ENCODE data around the gene BAZ2A.

BAZ2A gene

DNA sequence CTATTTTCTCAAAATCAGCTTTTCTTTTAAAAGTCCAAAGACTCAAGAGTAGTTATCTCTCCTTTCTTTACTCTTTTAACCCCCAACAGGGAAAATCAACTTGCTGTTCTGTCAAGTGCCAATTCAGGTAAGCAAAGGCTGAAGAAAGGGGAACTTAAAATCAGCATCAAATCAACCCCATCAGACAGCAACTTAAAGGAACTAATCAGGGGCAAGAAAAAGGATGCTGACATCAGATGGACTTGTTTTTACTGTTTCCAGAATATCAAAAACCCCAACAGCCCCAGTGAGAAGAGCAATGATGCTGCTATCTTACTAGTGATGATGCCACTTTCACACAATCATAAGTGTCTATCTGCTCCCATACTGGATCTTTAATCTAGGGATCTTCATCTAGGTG is 3.4 kb downstream of the BAZ2A start:
- no peak overlapping the region for H3K27ac ChIP-seq (ENCODE audit: insufficient read depth, low read depth, low read length, poor library complexity, severe bottlenecking)
- H3K36me3 ChIP-seq (ENCODE audit: control insufficient read depth, insufficient read depth, low read length) = no peaks in the 10 kb centered on the region

DNA sequence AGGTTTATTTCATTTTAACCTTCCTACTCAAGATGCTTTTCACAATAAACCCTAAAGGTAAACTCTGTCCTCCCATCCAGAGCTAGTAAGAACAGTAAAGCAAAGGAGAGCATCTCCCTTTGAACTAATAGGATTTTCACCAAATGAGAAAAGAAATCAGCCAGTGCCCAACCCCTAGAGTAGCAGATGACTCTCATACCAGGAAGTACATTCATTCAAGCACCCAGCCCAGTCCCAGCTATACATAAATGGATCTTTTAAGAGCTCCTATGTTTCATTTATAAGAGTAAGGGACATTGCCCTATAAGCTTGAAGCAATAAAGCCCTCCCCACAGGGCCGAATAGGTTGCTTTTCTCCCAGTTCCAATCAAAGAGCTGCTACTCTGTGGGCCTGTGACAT is 7.6 kb downstream of the BAZ2A start:
- Histone ChIP-seq H3K36me3 (ENCODE audit: control insufficient read depth, insufficient read depth, low read length) (no peaks in the 10 kb centered on the region), H3K9me3 (ENCODE audit: control insufficient read depth, low read length) (no peaks in the 10 kb centered on the region), H3K27ac (ENCODE audit: insufficient read depth, low read depth, low read length, poor library complexity, severe bottlenecking) (no peak overlapping the region), H3K4me1 (ENCODE audit: control insufficient read depth, insufficient read depth, low read length) (no peaks in the 10 kb centered on the region), H3K4me3 (ENCODE audit: insufficient read depth, low read depth, low read length) (no peak overlapping the region), H3K27me3 (ENCODE audit: control insufficient read depth, insufficient read depth, low read length, poor library complexity, severe bottlenecking) (no peaks in the 10 kb centered on the region)
- 86 to 97% methylated on average over 1 of the region's 1 CpG for WGBS, 2 experiments

More for the DNA sequence above, 3.4 kb downstream of the BAZ2A start:
- H3K4me3 ChIP-seq (ENCODE audit: insufficient read depth, low read depth, low read length) = no peak overlapping the region
- peaks cover 15% of the 10 kb centered on the region for H3K4me1 ChIP-seq (ENCODE audit: control insufficient read depth, insufficient read depth, low read length)
- H3K27me3 ChIP-seq (ENCODE audit: control insufficient read depth, insufficient read depth, low read length, poor library complexity, severe bottlenecking) = no peaks in the 10 kb centered on the region
- no peaks in the 10 kb centered on the region for H3K9me3 ChIP-seq (ENCODE audit: control insufficient read depth, low read length)

DNA sequence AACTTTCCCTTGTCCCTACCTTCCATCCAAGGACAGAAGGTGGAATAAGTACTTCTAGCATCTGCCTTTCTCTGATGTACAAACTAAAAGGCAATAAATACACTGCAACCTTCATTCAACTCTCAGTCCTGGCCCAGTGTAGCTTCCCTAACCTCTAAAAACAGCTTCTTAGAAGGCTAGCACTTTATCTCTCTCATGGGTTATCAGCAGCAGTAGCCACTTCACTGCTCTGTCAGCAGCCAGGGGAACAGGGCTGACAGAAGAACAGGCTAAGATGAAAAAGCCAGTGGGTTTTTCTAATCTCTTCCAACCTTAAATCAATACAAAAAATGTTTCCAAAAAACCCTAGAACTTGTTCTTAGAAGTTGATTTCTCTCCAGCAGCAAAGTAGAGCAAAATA is 13.2 kb downstream of the BAZ2A start:
- Histone ChIP-seq H3K9me3 (ENCODE audit: control insufficient read depth, low read length) (no peaks in the 10 kb centered on the region), H3K4me3 (ENCODE audit: insufficient read depth, low read depth, low read length) (no peak overlapping the region), H3K27ac (ENCODE audit: insufficient read depth, low read depth, low read length, poor library complexity, severe bottlenecking) (no peak overlapping the region), H3K27me3 (ENCODE audit: control insufficient read depth, insufficient read depth, low read length, poor library complexity, severe bottlenecking) (no peaks in the 10 kb centered on the region), H3K36me3 (ENCODE audit: control insufficient read depth, insufficient read depth, low read length) (peaks cover 42% of the 10 kb centered on the region), H3K4me1 (ENCODE audit: control insufficient read depth, insufficient read depth, low read length) (no peaks in the 10 kb centered on the region)

DNA sequence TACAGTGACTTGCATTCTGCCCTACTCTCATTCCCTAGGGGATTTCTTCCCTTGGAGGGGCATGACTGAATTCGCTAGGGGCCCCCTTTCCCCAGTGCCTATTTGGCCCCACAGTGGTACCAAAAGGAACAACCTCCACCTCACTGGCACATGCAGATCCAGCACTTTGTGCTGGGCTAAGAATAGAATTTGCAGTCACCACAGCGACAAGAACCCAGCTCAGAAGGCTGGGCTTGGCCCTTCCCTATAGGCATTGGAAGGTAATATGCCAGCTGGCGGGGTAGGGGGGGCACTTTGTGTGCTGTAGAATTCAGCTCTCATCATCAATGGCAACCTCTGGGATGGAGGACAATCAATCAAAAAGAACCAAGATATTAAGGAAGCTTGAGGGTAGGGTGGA is 13.9 kb downstream of the BAZ2A start:
- Histone ChIP-seq H3K4me1 (ENCODE audit: control insufficient read depth, insufficient read depth, low read length) (no peaks in the 10 kb centered on the region), H3K27me3 (ENCODE audit: control insufficient read depth, insufficient read depth, low read length, poor library complexity, severe bottlenecking) (no peaks in the 10 kb centered on the region), H3K9me3 (ENCODE audit: control insufficient read depth, low read length) (no peaks in the 10 kb centered on the region), H3K36me3 (ENCODE audit: control insufficient read depth, insufficient read depth, low read length) (peaks cover 49% of the 10 kb centered on the region), H3K27ac (ENCODE audit: insufficient read depth, low read depth, low read length, poor library complexity, severe bottlenecking) (no peak overlapping the region), H3K4me3 (ENCODE audit: insufficient read depth, low read depth, low read length) (no peak overlapping the region)
- WGBS, 2 experiments = 93 to 94% methylated on average over 3 of the region's 3 CpGs

DNA sequence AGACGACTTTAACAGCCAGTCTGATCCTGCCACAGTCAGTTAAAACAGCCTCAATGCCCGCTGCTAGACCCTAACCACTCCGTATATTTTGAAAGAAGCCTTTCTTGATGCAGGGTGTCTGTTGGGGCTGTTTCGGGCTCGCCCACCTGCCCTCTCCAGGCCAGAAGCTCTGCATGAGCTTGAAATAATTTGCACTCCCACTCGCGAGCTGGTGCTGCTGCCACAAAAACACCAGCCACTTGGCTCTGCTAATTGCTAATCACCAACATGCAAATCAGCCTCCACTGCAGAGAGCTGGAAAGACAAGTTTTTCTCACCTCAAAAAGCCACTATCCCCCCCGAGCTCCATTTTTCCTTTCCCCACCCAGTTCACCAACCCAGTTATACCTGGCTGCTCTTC is 15.5 kb downstream of the BAZ2A start:
- Histone ChIP-seq H3K4me1 (ENCODE audit: control insufficient read depth, insufficient read depth, low read length) (no peaks in the 10 kb centered on the region), H3K27ac (ENCODE audit: insufficient read depth, low read depth, low read length, poor library complexity, severe bottlenecking) (no peak overlapping the region), H3K9me3 (ENCODE audit: control insufficient read depth, low read length) (no peaks in the 10 kb centered on the region), H3K27me3 (ENCODE audit: control insufficient read depth, insufficient read depth, low read length, poor library complexity, severe bottlenecking) (no peaks in the 10 kb centered on the region), H3K4me3 (ENCODE audit: insufficient read depth, low read depth, low read length) (no peak overlapping the region), H3K36me3 (ENCODE audit: control insufficient read depth, insufficient read depth, low read length) (peaks cover 64% of the 10 kb centered on the region)
- 94 to 95% methylated on average over 8 of the region's 8 CpGs for WGBS, 2 experiments

DNA sequence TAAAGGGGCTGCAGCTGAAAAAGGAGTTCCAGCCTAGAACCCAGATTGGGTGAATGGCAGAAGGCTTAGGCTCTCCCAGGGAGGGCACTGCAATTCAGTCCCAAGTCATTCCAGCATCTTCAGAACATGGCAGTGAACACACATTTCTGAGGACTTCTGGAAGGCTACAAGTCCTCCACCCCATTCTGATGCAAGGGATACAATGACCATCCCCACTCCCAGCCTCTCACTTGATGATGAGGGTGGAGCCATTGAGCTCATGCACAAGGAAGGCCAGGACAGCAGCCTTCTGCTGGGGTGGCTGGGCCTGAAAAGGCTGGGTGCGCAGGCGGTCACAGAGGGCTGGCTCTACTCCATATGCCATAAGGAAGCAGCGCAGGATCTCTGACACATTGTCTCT is 25.8 kb downstream of the BAZ2A start:
- H3K9me3 ChIP-seq (ENCODE audit: control insufficient read depth, low read length) = no peaks in the 10 kb centered on the region
- WGBS, 2 experiments = 97% methylated on average over 3 of the region's 3 CpGs
- no peak overlapping the region for H3K27ac ChIP-seq (ENCODE audit: insufficient read depth, low read depth, low read length, poor library complexity, severe bottlenecking)
- H3K4me1 ChIP-seq (ENCODE audit: control insufficient read depth, insufficient read depth, low read length) = no peaks in the 10 kb centered on the region
- H3K36me3 ChIP-seq (ENCODE audit: control insufficient read depth, insufficient read depth, low read length) = peaks cover 83% of the 10 kb centered on the region
- H3K4me3 ChIP-seq (ENCODE audit: insufficient read depth, low read depth, low read length) = no peak overlapping the region
- no peaks in the 10 kb centered on the region for H3K27me3 ChIP-seq (ENCODE audit: control insufficient read depth, insufficient read depth, low read length, poor library complexity, severe bottlenecking)

DNA sequence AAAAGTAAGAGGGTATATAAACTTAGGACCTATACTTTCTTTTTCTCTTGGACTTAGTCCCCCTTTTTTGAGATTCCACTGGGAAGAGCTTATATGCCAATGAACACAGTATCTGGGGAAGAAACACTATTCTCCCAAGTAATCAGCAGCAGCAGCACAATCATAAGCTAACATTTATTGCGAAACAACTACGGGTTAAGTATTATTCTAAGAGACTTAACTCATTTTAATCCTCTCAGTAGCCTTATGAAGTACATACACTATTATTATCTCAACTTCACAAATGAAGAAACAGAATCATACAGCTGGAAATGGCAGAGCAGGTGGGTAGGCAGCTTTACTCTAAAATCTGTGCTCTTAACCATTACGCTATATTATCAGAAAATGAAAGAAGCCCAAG is 27.9 kb downstream of the BAZ2A start:
- no peaks in the 10 kb centered on the region for H3K9me3 ChIP-seq (ENCODE audit: control insufficient read depth, low read length)
- H3K27me3 ChIP-seq (ENCODE audit: control insufficient read depth, insufficient read depth, low read length, poor library complexity, severe bottlenecking) = no peaks in the 10 kb centered on the region
- H3K36me3 ChIP-seq (ENCODE audit: control insufficient read depth, insufficient read depth, low read length) = peaks cover 89% of the 10 kb centered on the region
- WGBS, 2 experiments = 94 to 100% methylated on average over 2 to 3 of the region's 3 CpGs
- no peak overlapping the region for H3K4me3 ChIP-seq (ENCODE audit: insufficient read depth, low read depth, low read length)
- no peak overlapping the region for H3K27ac ChIP-seq (ENCODE audit: insufficient read depth, low read depth, low read length, poor library complexity, severe bottlenecking)
- H3K4me1 ChIP-seq (ENCODE audit: control insufficient read depth, insufficient read depth, low read length) = no peaks in the 10 kb centered on the region

DNA sequence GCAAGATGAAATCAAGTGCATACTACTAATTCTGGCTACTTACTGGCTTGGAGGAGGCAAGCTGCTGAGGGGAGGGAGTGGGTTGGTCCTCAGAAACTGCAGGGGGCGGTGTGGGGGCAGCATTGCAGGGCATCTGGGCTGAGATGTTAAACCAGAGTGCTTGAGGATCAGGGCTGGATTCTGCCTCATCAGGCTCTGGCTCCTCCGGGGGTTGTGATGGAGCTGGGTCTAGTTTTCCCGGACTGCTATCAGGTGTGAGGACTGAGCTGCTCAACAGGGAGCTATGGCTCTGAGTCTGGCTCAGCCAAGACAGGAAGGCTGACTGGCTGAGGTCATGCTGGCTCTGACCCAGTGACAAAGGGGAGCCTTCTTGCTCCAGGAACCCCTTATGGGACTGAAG is 28.6 kb downstream of the BAZ2A start:
- H3K36me3 ChIP-seq (ENCODE audit: control insufficient read depth, insufficient read depth, low read length) = peaks cover 81% of the 10 kb centered on the region
- no peaks in the 10 kb centered on the region for H3K4me1 ChIP-seq (ENCODE audit: control insufficient read depth, insufficient read depth, low read length)
- no peaks in the 10 kb centered on the region for H3K9me3 ChIP-seq (ENCODE audit: control insufficient read depth, low read length)
- no peak overlapping the region for H3K27ac ChIP-seq (ENCODE audit: insufficient read depth, low read depth, low read length, poor library complexity, severe bottlenecking)
- H3K4me3 ChIP-seq (ENCODE audit: insufficient read depth, low read depth, low read length) = no peak overlapping the region
- no peaks in the 10 kb centered on the region for H3K27me3 ChIP-seq (ENCODE audit: control insufficient read depth, insufficient read depth, low read length, poor library complexity, severe bottlenecking)
- WGBS, 2 experiments = 89 to 91% methylated on average over 3 of the region's 3 CpGs

DNA sequence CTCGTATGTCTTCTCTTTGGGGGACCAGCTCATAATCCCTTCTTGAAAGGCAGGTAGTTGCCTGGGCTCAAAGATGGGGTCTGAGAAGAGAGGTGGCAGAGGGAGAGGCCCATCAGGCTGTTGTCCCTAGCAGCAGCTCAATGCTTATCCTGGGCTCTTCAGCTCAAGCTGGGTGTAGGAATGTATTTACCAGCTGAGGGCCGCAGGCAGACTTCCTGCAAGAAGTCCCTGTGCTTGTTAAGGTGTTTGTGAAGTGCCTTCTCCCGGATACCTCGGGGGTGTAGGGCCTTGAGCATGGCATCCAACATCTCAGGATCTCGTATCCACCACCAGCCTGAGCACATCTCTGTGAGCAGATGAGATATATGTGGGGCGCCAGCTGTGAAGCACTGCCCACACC is 29.4 kb downstream of the BAZ2A start:
- no peaks in the 10 kb centered on the region for H3K27me3 ChIP-seq (ENCODE audit: control insufficient read depth, insufficient read depth, low read length, poor library complexity, severe bottlenecking)
- H3K4me3 ChIP-seq (ENCODE audit: insufficient read depth, low read depth, low read length) = no peak overlapping the region
- no peaks in the 10 kb centered on the region for H3K9me3 ChIP-seq (ENCODE audit: control insufficient read depth, low read length)
- H3K36me3 ChIP-seq (ENCODE audit: control insufficient read depth, insufficient read depth, low read length) = peaks cover 77% of the 10 kb centered on the region
- H3K27ac ChIP-seq (ENCODE audit: insufficient read depth, low read depth, low read length, poor library complexity, severe bottlenecking) = no peak overlapping the region
- H3K4me1 ChIP-seq (ENCODE audit: control insufficient read depth, insufficient read depth, low read length) = no peaks in the 10 kb centered on the region
- WGBS, 2 experiments = 95 to 96% methylated on average over 6 of the region's 6 CpGs

DNA sequence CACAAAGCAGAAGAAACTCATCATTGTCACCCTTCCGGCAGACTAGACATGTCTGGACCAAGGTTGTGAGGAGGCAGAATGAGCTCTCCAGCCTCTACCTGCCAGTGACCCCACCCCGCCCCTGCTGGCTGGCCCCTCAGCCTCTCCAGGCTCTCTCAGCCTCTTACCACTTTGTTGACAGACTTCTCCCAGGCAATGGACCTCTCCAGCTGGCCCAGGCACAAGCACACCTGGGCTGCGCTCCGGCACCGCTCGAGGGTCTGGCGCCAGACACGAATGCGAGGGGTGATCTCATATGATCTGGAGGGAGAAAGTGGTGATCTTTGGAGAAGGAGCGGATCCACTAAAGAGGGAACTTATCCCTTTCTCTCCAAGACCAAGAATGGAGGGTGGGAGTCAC is 30.3 kb downstream of the BAZ2A start:
- Histone ChIP-seq H3K36me3 (ENCODE audit: control insufficient read depth, insufficient read depth, low read length) (peaks cover 68% of the 10 kb centered on the region), H3K9me3 (ENCODE audit: control insufficient read depth, low read length) (no peaks in the 10 kb centered on the region), H3K4me3 (ENCODE audit: insufficient read depth, low read depth, low read length) (no peak overlapping the region), H3K27ac (ENCODE audit: insufficient read depth, low read depth, low read length, poor library complexity, severe bottlenecking) (no peak overlapping the region), H3K4me1 (ENCODE audit: control insufficient read depth, insufficient read depth, low read length) (no peaks in the 10 kb centered on the region), H3K27me3 (ENCODE audit: control insufficient read depth, insufficient read depth, low read length, poor library complexity, severe bottlenecking) (no peaks in the 10 kb centered on the region)
- WGBS, 2 experiments = 95 to 98% methylated on average over 10 of the region's 10 CpGs

DNA sequence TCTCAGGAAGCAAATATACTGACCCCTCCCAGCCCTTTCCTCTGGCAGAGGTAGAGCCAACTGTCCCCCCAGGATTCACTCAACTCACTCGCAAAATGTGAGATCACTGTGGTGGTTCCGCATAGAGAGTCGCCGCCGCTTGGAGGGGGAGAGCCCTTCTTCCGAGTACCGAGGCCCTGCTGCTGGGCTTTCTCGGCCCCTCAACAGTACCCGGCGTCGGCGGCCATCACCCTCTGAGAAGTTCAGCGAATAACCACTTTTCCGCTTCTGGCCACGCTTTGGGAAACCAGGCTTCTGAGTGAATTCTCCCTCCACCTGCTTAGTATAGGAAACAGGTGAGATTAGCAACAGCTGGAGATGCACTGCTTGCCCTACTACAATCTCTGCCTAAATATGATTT is 31.1 kb downstream of the BAZ2A start:
- Histone ChIP-seq H3K4me1 (ENCODE audit: control insufficient read depth, insufficient read depth, low read length) (no peaks in the 10 kb centered on the region), H3K9me3 (ENCODE audit: control insufficient read depth, low read length) (no peaks in the 10 kb centered on the region), H3K27ac (ENCODE audit: insufficient read depth, low read depth, low read length, poor library complexity, severe bottlenecking) (no peak overlapping the region), H3K4me3 (ENCODE audit: insufficient read depth, low read depth, low read length) (no peak overlapping the region), H3K27me3 (ENCODE audit: control insufficient read depth, insufficient read depth, low read length, poor library complexity, severe bottlenecking) (no peaks in the 10 kb centered on the region), H3K36me3 (ENCODE audit: control insufficient read depth, insufficient read depth, low read length) (peaks cover 61% of the 10 kb centered on the region)
- 96 to 98% methylated on average over 15 of the region's 15 CpGs for WGBS, 2 experiments

Data from ectodermal cell (in vitro differentiated cells).